Psoas muscle (tissue), 8 donors: Measurements from ENCODE around the gene CAP2. TPM values are rescaled to one million over a fixed set of nuclear protein-coding genes. Genes with fewer than 3 reads are reported as not detected.

ENCODE experiments used
- ATAC-seq, 4 donors: fragments of 200-7000 bp; cut with Tn5 transposase; one replicate each; pipeline ENCODE4 v1.9.1; 2020; ENCODE audit warnings: moderate library complexity in 3 of 4, mild to moderate bottlenecking in 2 of 4
- DNase-seq, 2 donors: peaks; one replicate each; pipeline ENCODE4 v3.0.0-alpha.2; 2020
- H3K27ac ChIP-seq: fragments of 200-600 bp; one replicate; pipeline ENCODE4 v1.8.0; 2022
- H3K27me3 ChIP-seq, 3 donors: fragments of 200-600 bp in 1 of 3; one replicate each; pipeline versions ENCODE4 v1.6.1 to v1.8.0; 2013 to 2022; ENCODE audit warnings: low read length in 2 of 3, mild to moderate bottlenecking in 2 of 3, moderate library complexity in 1 of 3; ENCODE audit not compliant: insufficient read depth in 3 of 3
- H3K36me3 ChIP-seq, 2 donors: fragments of 200-600 bp in 1 of 2; one replicate each; pipeline versions ENCODE4 v1.6.1 to v1.8.0; 2013 to 2022; ENCODE audit warnings: low read depth in 1 of 2, mild to moderate bottlenecking in 1 of 2, moderate library complexity in 1 of 2; ENCODE audit not compliant: insufficient read depth in 1 of 2
- H3K4me1 ChIP-seq: fragments of 200-600 bp; one replicate; pipeline ENCODE4 v1.8.0; 2022
- H3K4me3 ChIP-seq: fragments of 200-600 bp; one replicate; pipeline ENCODE4 v1.8.0; 2022; ENCODE audit warnings: mild to moderate bottlenecking
- H3K9me3 ChIP-seq: fragments of 200-600 bp; one replicate; pipeline ENCODE4 v1.8.0; 2022
- CTCF ChIP-seq: fragments of 200-600 bp; IDR thresholded peaks from one replicate; pipeline ENCODE4 v1.8.0; 2022; ENCODE audit warnings: antibody characterized with exemption
- WGBS, 3 donors: extraction: QIAGEN DNeasy Blood & Tissue Kit; methylation state at CpG; one replicate each; pipeline versions ENCODE4 v1.1.6 to v1.1.7; 2013; 5-methylcytosine and 5-hydroxymethylcytosine counted together
- intact Hi-C, 2 donors: fragments of 100-400 bp; cut with DNase I; formaldehyde crosslinking; loops; one replicate each; pipeline versions ENCODE4 v1.11.0 to v1.14.2; 2022
- polyA plus RNA-seq, 3 donors: library from polyadenylated mRNA; stranded (reverse); fragments of 200-250 nt; gene quantifications; one replicate each; pipeline ENCODE4 v1.2.3, GENCODE V29; 2013
- total RNA-seq, 4 donors: library from RNA; stranded (reverse); fragmentation: NEBNext Ultra II Directional in 2 of 4; extraction: Animal tissue kit (Norgen Biotek cat#: 25700) in 2 of 4; gene quantifications; one replicate each; pipeline versions ENCODE4 v1.2.1 to v1.2.4, GENCODE V29; 2021 to 2023
- donor health status: healthy with polysubstance abuse.
- donor health status: DM: no; HTN: no; CAD: no; lungs with moderate emphysema.
- donor health status: Bipolar disorder and iron deficiency.
- donor health status: healthy.
- donor health status: DM: yes; HTN: yes; CAD: no.
- donor health status: DM: no; HTN: no; CAD: no.
- donor health status: DM: no; HTN: no; CAD: no.
- donor health status: DM: yes; HTN: yes; CAD: no.

CAP2 gene
- total and polyA plus RNA-seq, 7 donors, result 176 to 452 (median 344) TPM

- Histone ChIP-seq H3K9me3 (no peaks in the 10 kb centered on the region), H3K27me3 (no peaks in the 10 kb centered on the region), H3K36me3 (peaks cover 4 to 13% of the 10 kb centered on the region in 2 donors), H3K27ac (peak overlapping the region; percentile 50), H3K4me3 (no peak overlapping the region), H3K4me1 (peaks cover 19% of the 10 kb centered on the region)
- DNase-seq (no peak), ATAC-seq (no peak)
- TF ChIP-seq CTCF, result no peak
- WGBS, 3 donors, result 91 to 99% (median 95%) methylated on average over 6 of the region's 6 CpGs
- intact Hi-C loops, result no loop called here
Measured at GRCh38 chr6:17452096-17452495, 58.7 kb downstream of the CAP2 start.

GRCh38 chr6:17454316-17455005 is 61.1 kb downstream of the CAP2 start:
- H3K27ac ChIP-seq, result peak overlapping the region; percentile 57
- DNase-seq (no peak), ATAC-seq (no peak)
- no peak for TF ChIP-seq CTCF
- H3K27me3 ChIP-seq, result no peaks in the 10 kb centered on the region
- no peak overlapping the region for H3K4me3 ChIP-seq
- H3K36me3 ChIP-seq, result peaks cover 7 to 24% of the 10 kb centered on the region in 2 donors
- intact Hi-C loops, result no loop called here
- H3K9me3 ChIP-seq, result no peaks in the 10 kb centered on the region
- H3K4me1 ChIP-seq, result peaks cover 19% of the 10 kb centered on the region
- WGBS, 3 donors, result 68 to 73% (median 72%) methylated on average over 7 of the region's 7 CpGs

GRCh38 chr6:17455919-17456318 is 62.5 kb downstream of the CAP2 start:
- intact Hi-C loops, result no loop called here
- Histone ChIP-seq H3K4me3 (no peak overlapping the region), H3K27ac (no peak overlapping the region), H3K27me3 (no peaks in the 10 kb centered on the region), H3K4me1 (peaks cover 11% of the 10 kb centered on the region), H3K36me3 (peaks cover 7 to 27% of the 10 kb centered on the region in 2 donors), H3K9me3 (no peaks in the 10 kb centered on the region)
- no peak for TF ChIP-seq CTCF
- no peak for DNase-seq
- 95 to 97% (median 97%) methylated on average over 7 of the region's 7 CpGs for WGBS, 3 donors
- no peak for ATAC-seq

- intact Hi-C loops, result no loop called here
- Histone ChIP-seq H3K4me1 (peaks cover 6% of the 10 kb centered on the region), H3K27me3 (no peaks in the 10 kb centered on the region), H3K9me3 (no peaks in the 10 kb centered on the region), H3K36me3 (peaks cover 7 to 28% of the 10 kb centered on the region in 2 donors), H3K4me3 (no peak overlapping the region), H3K27ac (no peak overlapping the region)
- DNase-seq, result no peak
- WGBS, 3 donors, result 63 to 67% (median 63%) methylated on average over 3 of the region's 3 CpGs
- ATAC-seq, result no peak
- no peak for TF ChIP-seq CTCF
Measured at GRCh38 chr6:17456711-17457110, 63.3 kb downstream of the CAP2 start.

GRCh38 chr6:17457405-17457804 is 64.0 kb downstream of the CAP2 start:
- Histone ChIP-seq H3K27me3 (no peaks in the 10 kb centered on the region), H3K4me1 (peaks cover 6% of the 10 kb centered on the region), H3K9me3 (no peaks in the 10 kb centered on the region), H3K4me3 (no peak overlapping the region), H3K36me3 (peaks cover 7 to 28% of the 10 kb centered on the region in 2 donors), H3K27ac (peak overlapping the region; percentile 42)
- no peak for DNase-seq
- no peak for TF ChIP-seq CTCF
- no peak for ATAC-seq
- 36 to 56% (median 41%) methylated on average over 4 of the region's 4 CpGs for WGBS, 3 donors
- intact Hi-C loops, result no loop called here
